ENCODE data around the gene ZNRF3. TPM values are rescaled to one million over a fixed set of nuclear protein-coding genes. Genes with fewer than 3 reads are reported as not detected.

Gene ZNRF3
- total and polyA plus RNA-seq, 8 donors: 2.4 to 6.8 (median 3.9) TPM

DNA sequence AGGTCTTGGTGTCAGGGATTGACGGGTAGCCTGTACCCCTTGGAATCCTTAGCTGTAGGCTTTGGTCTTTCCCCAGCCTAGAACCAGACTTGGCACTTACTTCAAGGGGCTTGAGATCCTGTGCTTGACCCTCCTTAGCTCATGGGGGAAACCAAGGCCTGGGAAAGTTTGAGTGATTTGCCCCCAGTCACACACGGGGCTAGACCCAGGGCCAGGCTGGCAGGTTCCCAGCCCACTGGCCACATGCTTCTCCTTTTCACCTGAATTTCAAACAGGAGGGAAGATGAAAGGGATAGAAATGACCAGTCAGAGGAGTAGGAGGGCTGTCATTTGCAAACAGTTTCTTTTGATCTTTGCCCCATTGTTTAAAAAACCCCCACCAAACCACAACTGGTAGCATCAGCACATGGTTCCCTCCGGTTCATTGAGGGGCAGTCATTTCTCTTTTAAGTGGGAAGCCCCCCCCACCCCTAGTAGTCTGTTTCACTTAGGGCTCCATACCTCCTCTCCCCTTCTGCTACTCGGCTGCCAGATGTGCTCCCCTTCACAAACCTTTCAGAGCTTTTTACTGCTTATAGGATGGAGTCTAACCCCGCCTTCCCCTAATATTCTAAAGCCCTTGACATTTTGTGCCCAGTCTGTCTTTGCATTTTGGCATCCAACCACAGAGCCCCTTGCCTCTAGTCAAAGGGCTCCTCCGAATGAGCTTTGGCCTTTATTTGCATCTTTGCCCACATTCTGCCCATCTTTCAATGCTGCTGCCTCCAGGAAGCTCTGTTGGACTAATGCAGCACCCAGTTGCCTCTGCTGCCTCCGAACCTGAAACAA is 37.6 kb downstream of the ZNRF3 start:
- no peaks in the 10 kb centered on the region for H3K27me3 ChIP-seq
- H3K36me3 ChIP-seq: no peaks in the 10 kb centered on the region
- FAIRE-seq (no peak), DNase-seq (no peak), ATAC-seq (no peak)
- no peak overlapping the region for H3K4me3 ChIP-seq
- no peaks in the 10 kb centered on the region for H3K9me3 ChIP-seq
- intact Hi-C loops (cut with DNase I): loop anchor here in 1 of 3 donors (10.0 kb wide), 1 partner anchor 104 kb away; no protein-coding TSS in a partner anchor
- no peak for TF ChIP-seq CTCF (IDR thresholded peaks at IDR 0.05)
- peaks cover 35 to 58% (median 37%) of the 10 kb centered on the region in 3 donors for H3K4me1 ChIP-seq
- H3K27ac ChIP-seq: no peak overlapping the region
- 62 to 70% methylated on average over 7 of the region's 7 CpGs for whole genome bisulfite sequencing, 2 donors

DNA sequence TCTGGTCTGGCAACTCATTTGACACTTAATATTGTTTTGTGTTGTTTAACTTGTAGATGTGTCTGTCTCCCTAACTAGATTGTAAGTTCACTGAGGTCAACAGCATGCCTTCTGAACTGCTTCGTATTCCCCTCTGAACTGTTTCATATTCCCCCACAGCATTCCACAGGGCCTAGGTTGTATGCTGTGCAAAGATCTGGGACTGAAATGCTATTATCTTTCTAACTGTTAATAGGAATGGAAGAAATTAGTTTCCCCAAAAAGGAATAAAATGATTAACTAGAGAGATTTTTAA is 38.2 kb downstream of the ZNRF3 start:
- ATAC-seq (no peak), DNase-seq (no peak), FAIRE-seq (no peak)
- TF ChIP-seq CTCF (IDR thresholded peaks at IDR 0.05): no peak
- Histone ChIP-seq H3K36me3 (no peaks in the 10 kb centered on the region), H3K27ac (no peak overlapping the region), H3K4me3 (no peak overlapping the region), H3K9me3 (no peaks in the 10 kb centered on the region), H3K4me1 (peaks cover 35 to 58% (median 37%) of the 10 kb centered on the region in 3 donors), H3K27me3 (no peaks in the 10 kb centered on the region)
- intact Hi-C loops (cut with DNase I): loop anchor here in 1 of 3 donors (10.0 kb wide), 1 partner anchor 103 kb away; no protein-coding TSS in a partner anchor
- 33 to 40% methylated on average over 1 of the region's 1 CpG for WGBS, 2 donors

- intact Hi-C loops (cut with DNase I): loop anchor here in 1 of 3 donors (10.0 kb wide), 1 partner anchor 102 kb away; no protein-coding TSS in a partner anchor
- Histone ChIP-seq H3K36me3 (no peaks in the 10 kb centered on the region), H3K27me3 (no peaks in the 10 kb centered on the region), H3K27ac (peak overlapping the region in 2 of 4 donors; percentile 33 to 75), H3K4me3 (no peak overlapping the region), H3K9me3 (no peaks in the 10 kb centered on the region), H3K4me1 (peaks cover 33 to 59% (median 36%) of the 10 kb centered on the region in 3 donors)
- no peak for TF ChIP-seq CTCF (IDR thresholded peaks at IDR 0.05)
- no peak for FAIRE-seq
- peak in 1 of 6 donors; percentile 64 for DNase-seq
- ATAC-seq: peak in 2 of 4 donors; percentile 27 to 41
- WGBS, 2 donors: 40 to 41% methylated on average over 8 of the region's 8 CpGs
Measured at GRCh38 chr22:28922540-28923244, 39.3 kb downstream of the ZNRF3 start.

DNA sequence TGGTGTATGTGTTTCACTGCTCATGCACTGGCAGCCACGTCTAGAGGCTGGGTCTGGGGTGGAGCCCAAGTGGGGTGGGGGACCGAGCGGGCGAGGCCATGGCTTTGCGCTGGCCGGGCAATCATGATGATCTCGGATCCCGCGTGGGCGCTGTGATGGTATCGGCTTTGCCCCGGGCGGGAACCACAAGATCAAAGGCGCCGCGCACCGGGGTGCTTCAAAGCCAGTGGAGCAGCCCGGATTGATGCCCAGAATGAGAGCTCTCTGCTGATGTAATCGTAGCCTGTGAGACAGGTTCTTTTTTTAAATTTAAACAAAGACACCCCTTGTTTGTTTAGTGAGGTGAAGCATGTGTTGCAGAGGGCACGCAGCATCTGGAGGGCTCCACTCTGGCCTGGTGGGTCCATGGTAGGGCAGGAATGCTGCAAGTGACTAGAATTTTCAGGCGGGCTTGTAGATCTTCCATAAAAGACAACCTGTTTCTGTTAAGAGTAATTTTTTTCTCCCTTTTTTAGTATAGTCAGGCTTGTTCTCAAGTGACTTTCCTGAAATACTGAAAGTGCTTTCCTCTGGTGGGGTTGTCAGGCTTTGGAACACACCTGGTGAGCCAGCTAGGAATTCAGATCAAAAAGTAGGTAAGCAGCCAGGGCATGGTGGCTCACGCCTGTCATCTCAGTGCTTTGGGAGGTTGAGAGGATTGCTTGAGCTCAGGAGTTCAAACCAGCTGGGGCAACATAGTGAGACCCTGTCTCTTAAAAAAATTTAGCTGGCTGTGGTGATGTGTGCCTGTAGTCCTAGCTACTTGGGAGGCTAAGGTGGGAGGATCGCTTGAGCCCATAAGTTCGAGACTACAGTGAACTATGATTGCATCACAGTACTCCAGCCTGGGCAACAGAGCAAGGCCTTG is 40.7 kb downstream of the ZNRF3 start:
- H3K4me3 ChIP-seq: peak overlapping the region in 1 of 4 donors; percentile 21
- peak overlapping the region in 3 of 4 donors; percentile 28 to 75 (median 65) for H3K27ac ChIP-seq
- intact Hi-C loops (cut with DNase I): loop anchor here in 1 of 3 donors (10.0 kb wide), 1 partner anchor 101 kb away; no protein-coding TSS in a partner anchor
- DNase-seq (peak; percentile 71 to 87 (median 78)), FAIRE-seq (no peak), ATAC-seq (peak; percentile 77 to 87 (median 84))
- H3K27me3 ChIP-seq: no peaks in the 10 kb centered on the region
- no peak for TF ChIP-seq CTCF (IDR thresholded peaks at IDR 0.05)
- 26 to 31% methylated on average over 23 to 24 of the region's 24 CpGs for WGBS, 2 donors
- H3K4me1 ChIP-seq: peaks cover 23 to 49% (median 31%) of the 10 kb centered on the region in 3 donors
- H3K9me3 ChIP-seq: no peaks in the 10 kb centered on the region
- no peaks in the 10 kb centered on the region for H3K36me3 ChIP-seq
